Fibroblast of skin of right quadriceps (primary cell): Measurements from ENCODE around the gene DNAJC28.
"Not testable (repeated sequence)": the region's sequence is repeated elsewhere in the genome, so short reads cannot be mapped to it uniquely, and the experiment has no call there.

Experiments
- DNase-seq: peaks from one replicate; pipeline ENCODE4 v3.0.0-alpha.2; 2013

The DNAJC28 gene

GRCh38 chr21:33480481-33481103 is 10.9 kb downstream of the DNAJC28 start:
- no peak for DNase-seq

DNA sequence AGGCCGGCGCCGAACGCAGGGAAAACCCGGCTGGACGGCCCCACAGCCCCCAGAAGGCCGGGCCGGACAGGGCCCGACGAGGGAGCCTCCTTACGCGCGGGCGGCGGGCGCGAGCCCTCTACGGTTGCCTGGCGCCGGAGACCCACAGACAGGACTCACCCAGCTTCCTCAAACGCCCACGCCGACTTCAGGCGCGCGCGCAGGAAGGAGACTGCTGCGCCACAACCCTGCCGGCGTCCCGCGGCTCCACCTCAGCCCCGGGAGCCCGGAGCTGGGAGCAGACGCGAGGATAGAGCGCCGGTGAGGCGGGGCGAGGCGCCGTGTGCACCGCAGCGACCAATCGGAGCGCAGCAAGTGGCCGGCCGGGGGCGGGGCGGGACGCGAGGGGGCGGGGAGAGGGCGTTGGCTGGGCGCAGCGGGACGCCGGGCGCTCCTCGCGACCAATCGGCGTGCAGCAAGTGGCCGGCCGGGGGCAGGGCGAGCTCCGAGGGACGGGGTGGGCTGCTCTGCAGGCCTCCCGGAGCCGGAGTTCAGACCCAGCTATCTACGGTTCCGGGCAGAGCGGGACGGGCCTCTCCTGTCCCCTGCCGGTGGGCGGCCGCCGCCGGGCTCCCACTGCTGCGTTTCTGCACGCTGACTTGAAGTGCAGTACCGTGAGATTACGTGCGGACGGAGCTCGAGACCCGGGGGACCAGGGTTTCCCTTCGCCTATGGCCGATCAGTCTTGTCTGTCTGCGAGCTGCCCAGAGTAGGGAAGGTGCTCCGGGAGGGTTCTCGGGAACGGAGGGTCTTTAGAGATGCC is 11.6 kb downstream of the DNAJC28 start, which contains the start of gene TMEM50B:
TSS of gene TMEM50B (minus strand) at position 296 of the 802 bp plus-strand sequence. CDS start 11,089 bp downstream, outside the sequence.
- DNase-seq = peak; percentile 96

DNA sequence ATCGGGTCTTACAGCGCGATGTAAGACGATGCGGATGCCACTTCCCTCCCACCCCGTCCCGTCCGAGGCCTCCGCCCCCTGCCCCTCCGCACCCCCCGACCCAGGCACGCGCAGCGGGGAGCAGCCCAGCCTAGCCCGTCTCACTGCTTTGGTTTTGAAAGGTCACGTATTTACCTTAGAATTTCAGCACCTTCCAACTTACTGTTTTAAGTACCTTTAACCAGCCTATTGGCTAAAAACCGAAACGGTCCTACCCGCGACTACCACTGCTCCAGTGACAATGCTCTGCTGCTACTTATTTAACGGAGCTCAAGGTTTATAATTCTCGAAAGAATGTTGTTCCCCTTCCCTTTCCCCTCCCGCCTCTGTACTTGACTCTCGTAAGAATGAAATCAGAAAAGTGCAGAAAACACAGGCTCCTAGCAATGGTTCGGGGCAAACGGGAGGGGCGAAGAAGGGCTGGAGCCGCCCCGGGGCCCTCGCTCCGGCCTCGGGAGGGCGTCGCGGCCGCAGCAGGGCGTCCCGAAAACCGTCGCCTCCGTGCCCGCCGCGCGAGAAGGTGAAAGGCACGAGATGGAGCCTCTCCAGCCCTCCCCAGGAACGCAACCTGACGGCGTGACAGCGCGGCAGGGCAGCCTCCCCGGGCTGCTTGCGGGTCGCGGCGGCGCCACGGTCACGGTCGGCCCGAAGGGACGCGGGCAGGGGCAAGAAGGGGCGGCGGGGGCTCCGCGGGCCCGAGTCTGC is 12.4 kb downstream of the DNAJC28 start:
- DNase-seq = peak; percentile 12

GRCh38 chr21:33478182-33478581 is 13.3 kb downstream of the DNAJC28 start:
- no peak for DNase-seq

DNA sequence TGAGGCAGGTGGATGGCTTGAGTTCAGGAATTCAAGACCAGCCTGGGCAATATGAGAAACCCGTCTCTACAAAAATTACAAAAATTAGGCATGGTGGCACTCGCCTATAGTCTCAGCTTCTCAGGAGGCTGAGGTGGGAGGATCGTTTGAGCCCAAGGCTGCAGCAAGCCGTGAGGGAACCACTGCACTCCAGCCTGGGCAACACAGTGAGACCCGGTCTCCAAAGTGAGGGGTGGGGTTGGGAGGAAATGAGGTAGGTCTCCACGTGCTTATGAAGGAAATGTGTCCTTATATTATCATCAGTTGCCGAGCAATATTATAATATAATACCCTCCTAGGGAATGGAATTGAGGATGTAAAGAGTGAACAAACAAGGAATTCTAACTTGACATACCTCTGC is 14.4 kb downstream of the DNAJC28 start:
- no peak for DNase-seq

GRCh38 chr21:33473344-33473743 is 18.2 kb downstream of the DNAJC28 start:
- DNase-seq = no peak

GRCh38 chr21:33470701-33471100 is 20.8 kb downstream of the DNAJC28 start:
- DNase-seq = no peak

GRCh38 chr21:33469183-33469582 is 22.3 kb downstream of the DNAJC28 start:
- DNase-seq = not testable (repeated sequence)

DNA sequence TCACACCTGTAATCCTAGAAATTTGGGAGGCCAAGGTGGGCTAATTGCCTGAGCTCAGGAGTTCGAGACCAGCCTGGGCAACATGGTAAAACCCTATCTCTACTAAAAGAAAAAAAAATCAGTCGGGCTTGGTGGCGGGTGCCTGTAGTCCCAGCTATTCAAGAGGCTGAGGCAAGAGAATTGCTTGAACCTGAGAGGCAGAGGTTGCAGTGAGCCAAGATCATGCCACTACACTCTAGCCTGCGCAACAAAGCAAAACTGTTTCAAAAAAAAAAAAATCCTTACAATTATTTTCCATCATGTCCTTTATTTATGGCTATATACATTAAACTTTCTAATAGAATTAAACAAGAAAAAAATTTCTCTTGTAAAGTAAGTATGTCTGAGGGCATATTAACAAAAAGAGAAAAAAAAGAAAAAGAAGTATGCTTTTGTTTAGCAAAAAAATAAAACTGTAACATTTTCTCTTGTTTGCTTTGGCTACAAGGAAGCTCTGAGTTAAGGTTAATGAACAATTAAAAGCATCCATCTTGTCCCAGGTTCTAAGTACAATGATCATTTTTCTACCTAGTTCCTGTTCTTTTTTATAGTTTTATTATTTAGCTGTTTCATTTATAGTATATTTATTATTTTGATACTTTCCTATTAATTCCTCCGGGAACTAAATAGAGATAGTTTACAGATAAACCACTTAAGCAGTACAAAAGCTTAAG is 29.8 kb downstream of the DNAJC28 start:
- DNase-seq = no peak

DNA sequence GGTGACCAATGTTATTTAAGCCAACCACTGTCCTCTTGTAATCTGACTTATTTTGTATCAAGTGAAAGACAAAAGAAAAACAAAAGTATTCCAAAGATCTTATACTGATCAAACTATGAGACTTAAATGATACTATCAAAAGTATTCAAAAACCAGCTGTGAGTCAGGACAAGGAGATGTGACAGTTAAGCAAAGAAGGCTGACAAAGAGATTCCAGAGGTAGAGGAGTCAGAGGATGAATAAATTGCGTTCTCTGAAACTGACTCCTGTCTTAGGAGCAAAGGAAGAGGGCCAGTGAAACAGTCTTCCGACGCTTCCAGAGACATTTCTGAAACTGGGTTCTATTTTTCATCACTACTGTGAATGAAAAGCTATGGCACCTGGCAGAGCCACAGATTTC is 32.7 kb downstream of the DNAJC28 start:
- no peak for DNase-seq

GRCh38 chr21:33455686-33456446 is 35.6 kb downstream of the DNAJC28 start:
- no peak for DNase-seq

- no peak for DNase-seq
Measured at GRCh38 chr21:33452362-33452761, 39.2 kb downstream of the DNAJC28 start.

DNA sequence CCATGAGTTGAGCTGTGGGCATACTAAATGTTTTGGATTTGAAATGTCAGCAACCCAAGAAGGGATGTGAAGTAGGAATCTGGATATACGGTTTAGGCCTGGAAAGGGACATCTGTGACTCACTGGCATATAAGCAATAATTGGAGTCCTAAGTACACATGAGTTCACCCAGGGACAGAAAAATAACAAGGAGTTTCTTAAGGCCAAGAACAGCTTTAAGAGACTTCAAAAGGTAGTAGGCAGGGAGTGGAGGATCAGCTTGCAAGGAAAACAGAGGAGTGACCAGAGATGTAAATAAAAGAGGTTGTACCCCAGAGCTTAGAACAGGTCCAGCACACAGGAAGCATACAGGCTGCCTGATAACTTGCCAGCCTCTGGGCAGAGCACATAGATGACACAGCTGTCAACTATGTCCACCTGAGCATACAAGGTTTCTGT is 39.9 kb downstream of the DNAJC28 start:
- no peak for DNase-seq

DNA sequence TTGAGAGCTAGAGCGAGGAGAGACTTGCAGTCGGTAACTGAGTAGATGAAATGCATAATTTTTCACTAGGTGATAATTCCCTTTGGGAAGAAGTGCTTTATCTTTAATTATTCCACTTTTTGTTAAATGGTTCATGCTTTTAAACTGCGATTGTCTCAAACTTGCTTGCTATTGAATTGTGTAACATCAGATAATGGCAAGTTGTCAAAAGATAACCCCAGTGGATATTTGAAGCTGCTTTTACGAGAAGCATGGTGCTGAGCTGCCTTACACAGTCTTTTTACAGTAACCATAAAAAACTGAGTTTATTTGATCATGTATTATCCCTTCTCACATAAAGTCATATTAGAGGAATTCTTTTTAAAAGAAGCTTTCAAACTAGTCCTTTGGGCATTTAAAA is 41.9 kb downstream of the DNAJC28 start:
- no peak for DNase-seq

DNA sequence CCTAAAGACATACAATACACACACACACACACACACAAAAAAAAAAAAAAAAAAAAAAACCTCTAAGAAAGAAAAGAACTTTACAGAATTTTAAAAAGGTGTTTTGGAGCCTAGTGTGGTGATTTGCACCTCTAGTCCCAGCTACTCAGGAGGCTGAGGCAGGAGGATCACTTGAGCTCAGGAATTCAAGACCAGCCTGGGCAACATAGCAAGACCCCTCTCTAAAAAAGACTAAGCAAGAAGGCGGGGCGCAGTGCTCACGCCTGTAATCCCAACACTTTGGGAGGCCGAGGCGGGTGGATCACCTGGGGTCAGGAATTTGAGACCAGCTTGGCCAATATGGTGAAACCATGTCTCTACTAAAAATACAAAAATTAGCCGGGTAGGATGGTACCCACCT is 44.9 kb downstream of the DNAJC28 start:
- DNase-seq = not testable (repeated sequence)

DNA sequence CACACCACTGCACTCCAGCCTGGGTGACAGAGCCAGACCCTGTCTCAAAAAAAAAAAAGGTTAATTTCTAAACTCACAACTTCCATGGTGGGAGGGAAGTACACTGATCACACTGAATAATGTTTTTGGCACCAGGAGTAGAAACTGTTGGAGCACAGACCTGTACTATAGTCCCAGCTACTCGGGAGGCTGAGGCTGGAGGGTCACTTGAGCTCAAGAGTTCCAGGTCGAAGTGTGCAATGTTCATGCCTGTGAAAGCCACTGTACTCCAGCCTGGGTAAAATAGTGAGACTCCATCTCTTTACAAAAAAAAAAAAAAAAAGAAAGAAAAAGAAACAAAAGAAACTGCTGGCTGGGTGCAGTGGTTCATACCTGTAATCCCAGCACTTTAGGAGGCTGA is 47.0 kb downstream of the DNAJC28 start:
- DNase-seq = no peak

GRCh38 chr21:33443194-33443593 is 48.3 kb downstream of the DNAJC28 start:
- DNase-seq = no peak

- peak; percentile 36 for DNase-seq
Measured at GRCh38 chr21:33441489-33442477, 49.7 kb downstream of the DNAJC28 start.
